OCI-LY1 (cell line): ENCODE data around the gene SPOCD1.

Experiments
- EZH2 ChIP-seq: fragments of 200-600 bp; sonication (generic), shearing (Covaris generic); IDR thresholded peaks from 2 replicates; pipeline ENCODE4 v1.8.0; 2017; ENCODE audit warnings: borderline replicate concordance, mixed run types, mild to moderate bottlenecking, antibody characterized with exemption, low read length, moderate library complexity, mixed read lengths
- TF ChIP-seq, protein P1 (sequence below): fragments of 200-600 bp; sonication (generic), shearing (Covaris generic); IDR thresholded peaks from 2 replicates; pipeline ENCODE4 v1.5.1; 2017; ENCODE audit warnings: mild to moderate bottlenecking, antibody characterized with exemption, low read length, moderate library complexity, mixed read lengths

DNA sequence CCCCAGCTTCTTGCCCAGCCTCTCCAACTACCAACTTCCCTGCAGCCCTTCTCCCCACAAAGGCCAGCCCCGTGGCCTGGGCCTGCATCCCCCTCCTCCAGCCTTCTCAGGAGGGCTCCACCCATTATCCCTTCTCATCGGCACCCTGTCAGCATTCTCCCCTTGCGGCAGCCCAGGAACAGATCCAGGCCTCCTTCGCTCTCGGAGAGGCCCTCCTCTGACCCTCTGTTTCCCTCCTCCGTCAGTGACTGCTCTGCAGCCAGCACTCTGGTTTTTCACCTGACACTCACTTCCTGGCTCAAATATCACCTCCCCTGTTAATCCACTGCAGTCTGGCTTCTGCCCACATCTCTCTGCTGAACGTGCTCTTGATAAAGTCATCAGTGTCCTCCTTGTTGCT is 69.1 kb downstream of the SPOCD1 start:
- TF ChIP-seq, protein P1, sequence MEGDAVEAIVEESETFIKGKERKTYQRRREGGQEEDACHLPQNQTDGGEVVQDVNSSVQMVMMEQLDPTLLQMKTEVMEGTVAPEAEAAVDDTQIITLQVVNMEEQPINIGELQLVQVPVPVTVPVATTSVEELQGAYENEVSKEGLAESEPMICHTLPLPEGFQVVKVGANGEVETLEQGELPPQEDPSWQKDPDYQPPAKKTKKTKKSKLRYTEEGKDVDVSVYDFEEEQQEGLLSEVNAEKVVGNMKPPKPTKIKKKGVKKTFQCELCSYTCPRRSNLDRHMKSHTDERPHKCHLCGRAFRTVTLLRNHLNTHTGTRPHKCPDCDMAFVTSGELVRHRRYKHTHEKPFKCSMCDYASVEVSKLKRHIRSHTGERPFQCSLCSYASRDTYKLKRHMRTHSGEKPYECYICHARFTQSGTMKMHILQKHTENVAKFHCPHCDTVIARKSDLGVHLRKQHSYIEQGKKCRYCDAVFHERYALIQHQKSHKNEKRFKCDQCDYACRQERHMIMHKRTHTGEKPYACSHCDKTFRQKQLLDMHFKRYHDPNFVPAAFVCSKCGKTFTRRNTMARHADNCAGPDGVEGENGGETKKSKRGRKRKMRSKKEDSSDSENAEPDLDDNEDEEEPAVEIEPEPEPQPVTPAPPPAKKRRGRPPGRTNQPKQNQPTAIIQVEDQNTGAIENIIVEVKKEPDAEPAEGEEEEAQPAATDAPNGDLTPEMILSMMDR = no peak
- TF ChIP-seq EZH2 = no peak
